K562 (cell line): Measurements from ENCODE around the gene CTTNBP2NL. TPM values are rescaled to one million over a fixed set of nuclear protein-coding genes. Genes with fewer than 3 reads are reported as not detected.

Experiments
- ATAC-seq: fragments of 200-7000 bp; cut with Tn5 transposase; 3 replicates; pipeline ENCODE4 v1.9.1; 2020; ENCODE audit warnings: moderate library complexity
- BruUV-seq: library from RNA; stranded (reverse); fragments of 400-500 nt; replicated peaks from 2 replicates; lab custom pipeline; 2021; lab: Mats Ljungman, UMichigan
- CTCF ChIA-PET: fragments of 300-600 bp; formaldehyde crosslinking; extraction: SDS; loops from one replicate; lab custom pipeline; 2021; ENCODE audit warnings: low intra/inter-chr PET ratio; lab: Yijun Ruan, JAX
- POLR2A ChIA-PET: fragments of 300-600, 350-650 bp; sonication (Branson Sonifier 250); formaldehyde crosslinking; extraction: SDS; loops from one replicate; lab custom pipeline; 2021; ENCODE audit warnings: antibody characterized with exemption, inconsistent platforms; lab: Yijun Ruan, JAX
- DNase-seq, 4 experiments: peaks; one replicate each; pipeline versions ENCODE4 v3.0.0 to v3.0.0-alpha.2; 2011 to 2018; ENCODE audit warnings: low spot score in 3 of 4, mixed read lengths in 3 of 4; ENCODE audit errors: extremely low read depth in 1 of 4
- FAIRE-seq: peaks from 2 replicates; lab custom pipeline; 2011; peaks lifted over from hg19 to GRCh38; lab: Jason Lieb, UNC
- H2AFZ ChIP-seq: 2 replicates; pipeline ENCODE4 v1.6.0; 2011; ENCODE audit warnings: low read depth, low read length, control low read depth, inconsistent platforms
- H3K27ac ChIP-seq: fragments of 200-600 bp; 3 replicates; pipeline ENCODE4 v1.8.0; 2011; ENCODE audit warnings: low read depth, mild to moderate bottlenecking, control low read depth, inconsistent platforms, low read length, moderate library complexity, mixed read lengths; ENCODE audit errors: extremely low read depth
- H3K27me3 ChIP-seq, 2 experiments: fragments of 300-600 bp in 1 of 2; 2 replicates in 1 of 2; 3 replicates in 1 of 2; pipeline versions ENCODE4 v1.6.0 to v1.8.0; 2011; ENCODE audit warnings: inconsistent platforms in 2 of 2, low read length in 2 of 2, mild to moderate bottlenecking in 1 of 2, mixed read lengths in 1 of 2, moderate library complexity in 1 of 2; ENCODE audit not compliant: control insufficient read depth in 2 of 2, insufficient read depth in 2 of 2
- H3K36me3 ChIP-seq: fragments of 300-600 bp; 3 replicates; pipeline ENCODE4 v1.8.0; 2011; ENCODE audit warnings: mild to moderate bottlenecking, low read length, inconsistent platforms; ENCODE audit not compliant: control insufficient read depth, insufficient read depth
- H3K4me1 ChIP-seq, 2 experiments: fragments of 200-600 bp in 1 of 2; replicated peaks in 1 of 2; 2 replicates in 1 of 2; 3 replicates in 1 of 2; pipeline versions ENCODE4 v1.5.1 to v1.8.0; 2011; ENCODE audit warnings: inconsistent platforms in 2 of 2, low read length in 2 of 2, mild to moderate bottlenecking in 1 of 2, mixed read lengths in 1 of 2, moderate library complexity in 1 of 2; ENCODE audit not compliant: control insufficient read depth in 2 of 2, insufficient read depth in 2 of 2
- H3K4me2 ChIP-seq: 2 replicates; pipeline ENCODE4 v1.6.1; 2011; ENCODE audit warnings: low read length, control low read depth, inconsistent platforms, mixed read lengths; ENCODE audit not compliant: insufficient read depth
- H3K4me3 ChIP-seq: fragments of 200-600 bp; sonication (generic), shearing (Covaris generic); 2 replicates; pipeline ENCODE4 v1.5.1; 2016; ENCODE audit warnings: control low read depth, inconsistent platforms
- H3K79me2 ChIP-seq: fragments of 200-600 bp; 3 replicates; pipeline ENCODE4 v1.8.0; 2011; ENCODE audit warnings: low read length, inconsistent platforms; ENCODE audit not compliant: control insufficient read depth, insufficient read depth
- H3K9ac ChIP-seq, 2 experiments: 2 replicates each; pipeline versions ENCODE4 v1.6.0 to v1.6.1; 2011; ENCODE audit warnings: low read depth in 2 of 2, low read length in 2 of 2, control low read depth in 1 of 2, inconsistent platforms in 1 of 2, mild to moderate bottlenecking in 1 of 2, mixed read lengths in 1 of 2; ENCODE audit not compliant: insufficient read depth in 1 of 2
- H3K9me1 ChIP-seq: one replicate; pipeline ENCODE4 v1.6.0; 2011; ENCODE audit warnings: inconsistent platforms, mild to moderate bottlenecking, low read length, moderate library complexity; ENCODE audit not compliant: control insufficient read depth, insufficient read depth
- H3K9me3 ChIP-seq: replicated peaks from 2 replicates; pipeline ENCODE4 v1.5.1; 2011; ENCODE audit warnings: low read depth, low read length, inconsistent platforms; ENCODE audit not compliant: control insufficient read depth, insufficient read depth
- H4K20me1 ChIP-seq: replicated peaks from 2 replicates; pipeline ENCODE4 v1.6.1; 2011; ENCODE audit warnings: low read length, inconsistent platforms, mixed read lengths; ENCODE audit not compliant: control insufficient read depth, insufficient read depth
- CCNT2 ChIP-seq: IDR thresholded peaks from 2 replicates; pipeline ENCODE4 v1.6.1; 2011; ENCODE audit warnings: borderline replicate concordance, low read depth, mild to moderate bottlenecking, moderate library complexity, mixed read lengths, low read length; ENCODE audit not compliant: insufficient read length; ENCODE audit errors: extremely low read depth
- CHD2 ChIP-seq: IDR thresholded peaks from 2 replicates; pipeline ENCODE4 v1.6.1; 2011; ENCODE audit warnings: low read depth, low read length
- HCFC1 ChIP-seq: IDR thresholded peaks from 2 replicates; pipeline ENCODE4 v1.6.1; 2012; ENCODE audit warnings: low read depth, low read length, improper control_type of control experiment
- HMG20A ChIP-seq: fragments of 450-650 bp; formaldehyde crosslinking; conservative IDR thresholded peaks from 2 replicates; pipeline ENCODE4 v1.4.0; 2020; ENCODE audit warnings: mild to moderate bottlenecking, mixed read lengths
- HNRNPLL ChIP-seq: fragments of 200-400 bp; formaldehyde crosslinking; IDR thresholded peaks from 2 replicates; pipeline ENCODE4 v1.6.1; 2017; ENCODE audit warnings: low read length, low read depth, mild to moderate bottlenecking; ENCODE audit not compliant: poor library complexity, severe bottlenecking
- IRF2 ChIP-seq: sonication (generic); formaldehyde crosslinking; IDR thresholded peaks from 2 replicates; pipeline ENCODE4 v1.8.1; 2022; ENCODE audit warnings: mild to moderate bottlenecking, missing genetic modification reagents
- KAT7 ChIP-seq: sonication (generic); formaldehyde crosslinking; IDR thresholded peaks from 2 replicates; pipeline ENCODE4 v1.8.0; 2022; ENCODE audit warnings: missing genetic modification reagents, mild to moderate bottlenecking, borderline replicate concordance
- MEF2D ChIP-seq: conservative IDR thresholded peaks from 2 replicates; pipeline ENCODE4 v1.6.1; 2016; ENCODE audit warnings: low read depth, missing genetic modification characterization, missing compliant biosample characterization
- NBN ChIP-seq: fragments of 450-650 bp; IDR thresholded peaks from 2 replicates; pipeline ENCODE4 v1.6.1; 2016; ENCODE audit warnings: low read depth, mild to moderate bottlenecking
- PCBP2 ChIP-seq: fragments of 200-400 bp; formaldehyde crosslinking; IDR thresholded peaks from 2 replicates; pipeline ENCODE4 v1.6.1; 2018; ENCODE audit warnings: low read length, low read depth, mild to moderate bottlenecking, moderate library complexity; ENCODE audit not compliant: poor library complexity, severe bottlenecking
- TFAP4 ChIP-seq: sonication (generic); formaldehyde crosslinking; IDR thresholded peaks from 2 replicates; pipeline ENCODE4 v1.8.0; 2022; ENCODE audit warnings: missing genetic modification reagents, mild to moderate bottlenecking, moderate library complexity, borderline replicate concordance
- TGIF2 ChIP-seq: sonication (generic); formaldehyde crosslinking; IDR thresholded peaks from 2 replicates; pipeline ENCODE4 v1.8.1; 2022; ENCODE audit warnings: mild to moderate bottlenecking, missing genetic modification reagents, moderate library complexity
- ZNF133 ChIP-seq: fragments of 250-450 bp; sonication (Bioruptor Pico); IDR thresholded peaks from 2 replicates; pipeline ENCODE4 v1.4.0; 2020; ENCODE audit warnings: mild to moderate bottlenecking
- ZZZ3 ChIP-seq: fragments of 450-650 bp; IDR thresholded peaks from 2 replicates; pipeline ENCODE4 v1.6.1; 2016; ENCODE audit warnings: antibody characterized with exemption, mild to moderate bottlenecking, moderate library complexity
- WGBS: fragments of 100-300 bp; shearing (Covaris generic); methylation state at CpG from one replicate; pipeline ENCODE4 v1.1.6; 2016; ENCODE audit warnings: low coverage, mixed read lengths; ENCODE audit not compliant: insufficient coverage; ENCODE audit errors: missing lambda C conversion rate; 5-methylcytosine and 5-hydroxymethylcytosine counted together
- in situ Hi-C: fragments of 300-500 bp; cut with MboI; formaldehyde crosslinking; loops from 4 replicates; pipeline ENCODE4 v1.15.0; 2018; ENCODE audit warnings: inconsistent platforms, mixed read lengths
- intact Hi-C: fragments of 100-400 bp; cut with micrococcal nuclease; formaldehyde crosslinking; loops from 2 replicates; pipeline ENCODE4 v1.14.2; 2022
- polyA plus RNA-seq, 8 experiments: library from polyadenylated mRNA; depleted of rRNA in 4 of 8; stranded (reverse) in 5 of 8; unstranded in 3 of 8; fragments of >200 nt; fragmentation: Nextera tagmentation in 2 of 8; fragmentation: Illumina TruSeq in 1 of 8; extraction: Ambion mirVana in 2 of 8; extraction: Trizol in 1 of 8; gene quantifications; 2 replicates each; pipeline versions ENCODE4 v1.2.1 to v1.2.3, GENCODE V29; 2011 to 2014; ENCODE audit warnings: inconsistent platforms in 1 of 8, missing spikeins in 1 of 8
- total RNA-seq, 7 experiments: library from RNA; depleted of rRNA in 6 of 7; stranded (reverse); fragments of >200 nt in 6 of 7; fragmentation: Illumina TruSeq in 2 of 7; extraction: Trizol in 2 of 7; gene quantifications; 2 replicates each; pipeline versions ENCODE4 v1.2.1 to v1.2.3, GENCODE V29; 2011 to 2021; ENCODE audit warnings: low replicate concordance in 1 of 7

The CTTNBP2NL gene
- total and polyA plus RNA-seq, 9 of the 15 experiments (the other 6 are each of a cell fraction or from before 2014, with no cell fraction given), result 0.27 to 1.4 (median 0.62) TPM

- ATAC-seq, result no peak
Measured at GRCh38 chr1:112465122-112465521, 69.1 kb downstream of the CTTNBP2NL start.

GRCh38 chr1:112466078-112466660 lies 70.2 kb downstream of the CTTNBP2NL start:
- H2AFZ ChIP-seq, result peak overlapping the region; percentile 87
- peak; percentile 85 to 94 (median 92) for DNase-seq
- no peak overlapping the region for H3K4me3 ChIP-seq
- no peaks in the 10 kb centered on the region for H3K79me2 ChIP-seq
- H3K9me1 ChIP-seq, result no peaks in the 10 kb centered on the region
- no peaks in the 10 kb centered on the region for H4K20me1 ChIP-seq
- H3K27ac ChIP-seq, result no peak overlapping the region
- peak; percentile 87 for FAIRE-seq
- POLR2A ChIA-PET, result interaction anchor here (1.1 to 1.4 kb wide), 2 partner anchors 37 to 156 kb away, joined by 3 to 4 read pairs; no protein-coding TSS in a partner anchor
- 8% methylated on average over 31 of the region's 31 CpGs for WGBS
- H3K36me3 ChIP-seq, result no peaks in the 10 kb centered on the region
- peak overlapping the region in 1 of 2 experiments; percentile 59; a peak in 2 of 4 replicates for H3K9ac ChIP-seq
- BruUV-seq, result no TSS peak
- H3K27me3 ChIP-seq, result peaks cover 7 to 8% of the 10 kb centered on the region in 2 experiments
- H3K9me3 ChIP-seq, result no peaks in the 10 kb centered on the region
- intact Hi-C loops, result loop anchor here (1.0 to 10.0 kb wide), 2 partner anchors 75 to 239 kb away; partner anchors contain the start of gene RHOC
- in situ Hi-C loops, result no loop called here
- peak; percentile 90 for ATAC-seq
- CTCF ChIA-PET, result interaction anchor here (0.6 to 3.4 kb wide), 4 partner anchors 41 to 107 kb away, joined by 3 to 25 read pairs (median 8); no protein-coding TSS in a partner anchor
- H3K4me1 ChIP-seq, result peaks cover 14 to 21% of the 10 kb centered on the region in 2 experiments
- peak overlapping the region; percentile 77 for H3K4me2 ChIP-seq
- TF ChIP-seq PCBP2 (no peak), TFAP4 (peak; percentile 90), ZNF133 (CRISPR knock-in tag) (no peak), NBN (peak; percentile 78; the same call in 1 of the 2 replicates), MEF2D (tag) (0 out of 2 replicates have a peak, but pooled peaks have one; percentile 37), CHD2 (no peak; the same call in 1 of the 2 replicates), TGIF2 (CRISPR knock-in tag) (no peak), ZZZ3 (no peak), HNRNPLL (peak; percentile 59), HMG20A (CRISPR knock-in tag) (no peak), HCFC1 (peak; percentile 43), CCNT2 (peak; percentile 17)

More at GRCh38 chr1:112465122-112465521, 69.1 kb downstream of the CTTNBP2NL start:
- BruUV-seq, result no TSS peak
- peaks cover 0 to 3% of the 10 kb centered on the region in 2 experiments; a peak in 1 of 5 replicates for H3K27me3 ChIP-seq
- H3K9ac ChIP-seq, result no peak overlapping the region
- peak overlapping the region; percentile 87; the same call in 1 of the 2 replicates for H2AFZ ChIP-seq
- in situ Hi-C loops, result no loop called here
- H3K9me1 ChIP-seq, result no peaks in the 10 kb centered on the region
- DNase-seq (no peak), FAIRE-seq (no peak)
- H3K27ac ChIP-seq, result no peak overlapping the region
- H3K79me2 ChIP-seq, result no peaks in the 10 kb centered on the region
- no peak overlapping the region for H3K4me3 ChIP-seq
- H3K36me3 ChIP-seq, result no peaks in the 10 kb centered on the region
- ChIA-PET CTCF (interaction anchor here (1.9 to 3.4 kb wide), 2 partner anchors 70 to 74 kb away, joined by 14 to 25 read pairs; no protein-coding TSS in a partner anchor), POLR2A (interaction anchor here (0.7 to 1.4 kb wide), 3 partner anchors 36 to 157 kb away, joined by 3 to 4 read pairs (median 3); no protein-coding TSS in a partner anchor)
- H3K9me3 ChIP-seq, result no peaks in the 10 kb centered on the region
- H3K4me2 ChIP-seq, result no peak overlapping the region
- WGBS, result 51% methylated on average over 4 of the region's 5 CpGs
- peaks cover 14 to 23% of the 10 kb centered on the region in 2 experiments for H3K4me1 ChIP-seq
- TF ChIP-seq IRF2 (CRISPR knock-in tag) (no peak), KAT7 (CRISPR knock-in tag) (0 out of 2 replicates have a peak, but pooled peaks have one; percentile 3)
- TF ChIP-seq, all 486 proteins: peak for 1
- no peaks in the 10 kb centered on the region for H4K20me1 ChIP-seq
- intact Hi-C loops, result loop anchor here (10.0 kb wide), 1 partner anchor 240 kb away; the partner anchor contains the start of gene RHOC
